GM23338 (cell line): ENCODE data around the gene RIMS1. TPM values are rescaled to one million over a fixed set of nuclear protein-coding genes. Genes with fewer than 3 reads are reported as not detected.

ENCODE experiments used
- ATAC-seq: fragments of 200-7000 bp; cut with Tn5 transposase; 3 replicates; pipeline ENCODE4 v1.9.1; 2020
- DNase-seq: peaks from one replicate; pipeline ENCODE4 v3.0.0-alpha.2; 2015; ENCODE audit warnings: low spot score
- H2AFZ ChIP-seq: fragments of 200-600 bp; sonication (generic); 2 replicates; pipeline ENCODE4 v1.8.0; 2016; ENCODE audit warnings: antibody characterized with exemption, mild to moderate bottlenecking, moderate library complexity
- H3F3A ChIP-seq: fragments of 200-600 bp; sonication (generic); replicated peaks from 2 replicates; pipeline ENCODE4 v1.8.0; 2017; ENCODE audit warnings: antibody characterized with exemption, mixed run types, low read depth
- H3K27ac ChIP-seq: fragments of 200-600 bp; sonication (generic); 2 replicates; pipeline ENCODE4 v1.6.1; 2016; ENCODE audit warnings: low read depth
- H3K27me3 ChIP-seq: fragments of 200-600 bp; sonication (generic); 2 replicates; pipeline ENCODE4 v1.8.0; 2016; ENCODE audit warnings: mild to moderate bottlenecking, mixed run types, moderate library complexity; ENCODE audit not compliant: insufficient read depth
- H3K36me3 ChIP-seq: fragments of 200-600 bp; sonication (generic); 2 replicates; pipeline ENCODE4 v1.8.0; 2016; ENCODE audit warnings: mild to moderate bottlenecking; ENCODE audit not compliant: insufficient read depth
- H3K4me1 ChIP-seq: fragments of 200-600 bp; sonication (generic); 2 replicates; pipeline ENCODE4 v1.8.0; 2016; ENCODE audit warnings: mild to moderate bottlenecking, moderate library complexity; ENCODE audit not compliant: insufficient read depth
- H3K4me2 ChIP-seq: fragments of 200-600 bp; sonication (generic); 2 replicates; pipeline ENCODE4 v1.7.1; 2017; ENCODE audit warnings: mixed run types
- H3K4me3 ChIP-seq: fragments of 200-600 bp; sonication (generic); 2 replicates; pipeline ENCODE4 v1.6.1; 2016; ENCODE audit warnings: mixed run types
- H3K79me2 ChIP-seq: fragments of 200-600 bp; sonication (generic); replicated peaks from 2 replicates; pipeline ENCODE4 v1.8.0; 2017; ENCODE audit warnings: mild to moderate bottlenecking; ENCODE audit not compliant: insufficient read depth
- H3K9me2 ChIP-seq: fragments of 200-600 bp; sonication (generic); 2 replicates; pipeline ENCODE4 v1.8.0; 2017; ENCODE audit not compliant: insufficient read depth
- H4K20me1 ChIP-seq: fragments of 200-600 bp; sonication (generic); replicated peaks from 2 replicates; pipeline ENCODE4 v1.8.0; 2017; ENCODE audit warnings: mild to moderate bottlenecking; ENCODE audit not compliant: insufficient read depth
- H3K27ac Mint-ChIP-seq: 2 replicates; pipeline ENCODE4 v1.8.0; 2020; ENCODE audit warnings: inconsistent platforms, mild to moderate bottlenecking, moderate library complexity, mixed read lengths
- H3K27me3 Mint-ChIP-seq: 3 replicates; pipeline ENCODE4 v1.8.0; 2022; ENCODE audit warnings: low read depth, mild to moderate bottlenecking, moderate library complexity, mixed read lengths, inconsistent platforms; ENCODE audit not compliant: insufficient read depth, poor library complexity
- H3K36me3 Mint-ChIP-seq: 3 replicates; pipeline ENCODE4 v1.8.0; 2021; ENCODE audit warnings: low read depth, mild to moderate bottlenecking, inconsistent platforms, moderate library complexity, mixed read lengths
- H3K4me1 Mint-ChIP-seq: 3 replicates; pipeline ENCODE4 v1.8.0; 2020; ENCODE audit warnings: mild to moderate bottlenecking, inconsistent platforms, mixed read lengths
- H3K4me3 Mint-ChIP-seq: 3 replicates; pipeline ENCODE4 v1.8.0; 2021; ENCODE audit warnings: moderate library complexity, mild to moderate bottlenecking, inconsistent platforms, mixed read lengths
- H3K9me3 Mint-ChIP-seq: 3 replicates; pipeline ENCODE4 v1.8.0; 2020; ENCODE audit warnings: moderate library complexity, mild to moderate bottlenecking, inconsistent platforms, mixed read lengths
- CREB1 ChIP-seq: fragments of 250-450 bp; sonication (Bioruptor Pico); IDR thresholded peaks from 2 replicates; pipeline ENCODE4 v1.5.0; 2020; ENCODE audit warnings: low read depth, mild to moderate bottlenecking, moderate library complexity
- CTCF ChIP-seq, 2 experiments: fragments of 200-600 bp in 1 of 2; sonication (generic) in 1 of 2; conservative IDR thresholded peaks; 2 replicates each; pipeline versions ENCODE4 v1.5.1 to v1.6.1; 2016 to 2017; ENCODE audit warnings: antibody characterized with exemption in 2 of 2, low read depth in 2 of 2, mild to moderate bottlenecking in 2 of 2, moderate library complexity in 1 of 2
- ETS1 ChIP-seq: IDR thresholded peaks from 2 replicates; pipeline ENCODE4 v1.6.1; 2016; ENCODE audit warnings: antibody characterized with exemption
- EZH2 ChIP-seq: fragments of 200-600 bp; sonication (generic); IDR thresholded peaks from one replicate; pipeline ENCODE4 v1.8.0; 2017; ENCODE audit warnings: antibody characterized with exemption, mild to moderate bottlenecking, low read depth; ENCODE audit not compliant: unreplicated experiment
- EZH2phosphoT487 ChIP-seq: fragments of 200-600 bp; sonication (generic); IDR thresholded peaks from one replicate; pipeline ENCODE4 v1.8.1; 2018; ENCODE audit warnings: antibody characterized with exemption; ENCODE audit not compliant: unreplicated experiment
- JUNB ChIP-seq: IDR thresholded peaks from one replicate; pipeline ENCODE4 v1.6.1; 2016; ENCODE audit warnings: antibody characterized with exemption; ENCODE audit not compliant: unreplicated experiment
- NANOG ChIP-seq: IDR thresholded peaks from 2 replicates; pipeline ENCODE4 v1.6.1; 2016; ENCODE audit warnings: antibody characterized with exemption, borderline replicate concordance
- POLR2AphosphoS5 ChIP-seq: IDR thresholded peaks from 2 replicates; pipeline ENCODE4 v1.6.1; 2016; ENCODE audit warnings: antibody characterized with exemption, low read depth
- REST ChIP-seq: IDR thresholded peaks from one replicate; pipeline ENCODE4 v1.6.1; 2018; ENCODE audit warnings: antibody characterized with exemption; ENCODE audit not compliant: unreplicated experiment
- STAT1 ChIP-seq: IDR thresholded peaks from one replicate; pipeline ENCODE4 v1.6.1; 2016; ENCODE audit warnings: antibody characterized with exemption; ENCODE audit not compliant: unreplicated experiment
- ZNF114 ChIP-seq: fragments of 250-450 bp; sonication (Bioruptor Pico); IDR thresholded peaks from 2 replicates; pipeline ENCODE4 v1.5.0; 2020; ENCODE audit warnings: mild to moderate bottlenecking, moderate library complexity
- ZNF331 ChIP-seq: fragments of 250-450 bp; sonication (Bioruptor Pico); IDR thresholded peaks from 2 replicates; pipeline ENCODE4 v1.5.0; 2020; ENCODE audit warnings: low read depth, mild to moderate bottlenecking, moderate library complexity
- ZNF462 ChIP-seq: fragments of 250-450 bp; sonication (Bioruptor Pico); IDR thresholded peaks from 2 replicates; pipeline ENCODE4 v1.5.0; 2020; ENCODE audit warnings: mild to moderate bottlenecking, moderate library complexity
- polyA plus RNA-seq: library from polyadenylated mRNA; unstranded; fragments of >200 nt; fragmentation: Nextera tagmentation; extraction: Ambion mirVana; gene quantifications from 2 replicates; pipeline ENCODE4 v1.2.1, GENCODE V29; 2016
- total RNA-seq: library from RNA; depleted of rRNA; stranded (reverse); fragments of >200 nt; shearing (Covaris generic); gene quantifications from 2 replicates; pipeline ENCODE4 v1.2.3, GENCODE V29; 2014

Gene RIMS1
- total and polyA plus RNA-seq, 2 experiments from 2014 or later, result 0.89 to 4.0 TPM

- Mint-ChIP-seq H3K4me3 (no peak overlapping the region), H3K27ac (no peak overlapping the region), H3K27me3 (no peaks in the 10 kb centered on the region), H3K4me1 (no peaks in the 10 kb centered on the region), H3K36me3 (no peaks in the 10 kb centered on the region), H3K9me3 (no peaks in the 10 kb centered on the region)
- no peak for ATAC-seq
- no peaks in the 10 kb centered on the region for H3K79me2 ChIP-seq
- H3K27me3 ChIP-seq, result no peaks in the 10 kb centered on the region
- DNase-seq, result no peak
- TF ChIP-seq EZH2phosphoT487 (no peak), POLR2AphosphoS5 (no peak), NANOG (no peak), ZNF462 (CRISPR knock-in tag) (no peak), STAT1 (no peak), ZNF114 (CRISPR knock-in tag) (no peak), REST (no peak), CREB1 (CRISPR knock-in tag) (no peak), JUNB (no peak), CTCF (conservative IDR thresholded peaks at IDR 0.05; ENCODE audit: low read depth in 2 of 2) (no peak), ETS1 (no peak), ZNF331 (CRISPR knock-in tag) (no peak), EZH2 (no peak)
- H2AFZ ChIP-seq, result no peak overlapping the region
- H3K36me3 ChIP-seq, result no peaks in the 10 kb centered on the region
- no peaks in the 10 kb centered on the region for H3K9me2 ChIP-seq
- no peaks in the 10 kb centered on the region for H4K20me1 ChIP-seq
- H3K4me1 ChIP-seq, result no peaks in the 10 kb centered on the region
- no peaks in the 10 kb centered on the region for H3F3A ChIP-seq
- no peak overlapping the region for H3K4me3 ChIP-seq
- no peak overlapping the region for H3K27ac ChIP-seq
- no peak overlapping the region for H3K4me2 ChIP-seq
Observed at GRCh38 chr6:72282201-72282600, 395.9 kb downstream of the RIMS1 start.
